HepG2 (cell line): ENCODE data around the gene CDK9. TPM values are rescaled to one million over a fixed set of nuclear protein-coding genes. Genes with fewer than 3 reads are reported as not detected.

Experiments used
- CREB1 ChIP-seq, 2 experiments: fragments of 450-650 bp in 1 of 2; IDR thresholded peaks; 2 replicates each; pipeline ENCODE4 v1.6.1; 2016 to 2017; ENCODE audit warnings: control low read depth in 1 of 2, mild to moderate bottlenecking in 1 of 2, missing compliant biosample characterization in 1 of 2, missing genetic modification characterization in 1 of 2
- DNMT1 ChIP-seq: sonication (generic); formaldehyde crosslinking; IDR thresholded peaks from 2 replicates; pipeline ENCODE4 v1.5.1; 2020; ENCODE audit warnings: mild to moderate bottlenecking, missing genetic modification reagents
- EEA1 ChIP-seq: sonication (generic); formaldehyde crosslinking; IDR thresholded peaks from 2 replicates; pipeline ENCODE4 v1.5.1; 2020; ENCODE audit warnings: mild to moderate bottlenecking, missing genetic modification reagents, borderline replicate concordance
- HNRNPK ChIP-seq: fragments of 200-400 bp; formaldehyde crosslinking; IDR thresholded peaks from 2 replicates; pipeline ENCODE4 v1.6.1; 2018; ENCODE audit warnings: low read length, low read depth, moderate library complexity, mild to moderate bottlenecking; ENCODE audit not compliant: poor library complexity, severe bottlenecking
- JUND ChIP-seq: sonication (generic); formaldehyde crosslinking; IDR thresholded peaks from 2 replicates; pipeline ENCODE4 v1.8.0; 2022; ENCODE audit warnings: mild to moderate bottlenecking, missing genetic modification reagents
- KAT8 ChIP-seq: IDR thresholded peaks from 2 replicates; pipeline ENCODE4 v1.6.1; 2016; ENCODE audit warnings: missing genetic modification reagents, missing compliant biosample characterization
- KMT2B ChIP-seq: IDR thresholded peaks from 2 replicates; pipeline ENCODE4 v1.6.1; 2016; ENCODE audit warnings: missing genetic modification reagents, missing compliant biosample characterization
- LCORL ChIP-seq, 2 experiments: fragments of 450-650 bp in 1 of 2; sonication (generic) in 1 of 2; formaldehyde crosslinking in 1 of 2; IDR thresholded peaks; 2 replicates each; pipeline versions ENCODE4 v1.5.0 to v1.6.1; 2017 to 2020; ENCODE audit warnings: antibody characterized with exemption in 1 of 2, missing genetic modification reagents in 1 of 2
- PAF1 ChIP-seq: IDR thresholded peaks from 2 replicates; pipeline ENCODE4 v1.6.1; 2016; ENCODE audit warnings: missing genetic modification reagents, missing compliant biosample characterization
- PATZ1 ChIP-seq: sonication (generic); formaldehyde crosslinking; IDR thresholded peaks from 2 replicates; pipeline ENCODE4 v1.4.0; 2020; ENCODE audit warnings: missing genetic modification reagents
- PAXIP1 ChIP-seq: sonication (generic); formaldehyde crosslinking; conservative IDR thresholded peaks from 2 replicates; pipeline ENCODE4 v1.4.0; 2020; ENCODE audit warnings: mild to moderate bottlenecking, missing genetic modification reagents, moderate library complexity
- PCBP1 ChIP-seq: fragments of 200-400 bp; formaldehyde crosslinking; IDR thresholded peaks from 2 replicates; pipeline ENCODE4 v1.6.1; 2017; ENCODE audit warnings: mild to moderate bottlenecking, low read depth, low read length, borderline replicate concordance
- THAP9 ChIP-seq: sonication (generic); formaldehyde crosslinking; IDR thresholded peaks from 2 replicates; pipeline ENCODE4; 2020; ENCODE audit warnings: missing genetic modification reagents, mild to moderate bottlenecking, borderline replicate concordance
- ZNF574 ChIP-seq: sonication (generic); formaldehyde crosslinking; IDR thresholded peaks from 2 replicates; pipeline ENCODE4 v1.4.0; 2020; ENCODE audit warnings: missing genetic modification reagents
- ZNF709 ChIP-seq: sonication (generic); formaldehyde crosslinking; IDR thresholded peaks from 2 replicates; pipeline ENCODE4 v1.5.0; 2020; ENCODE audit warnings: mild to moderate bottlenecking, missing genetic modification reagents
- polyA plus RNA-seq, 8 experiments: library from polyadenylated mRNA; depleted of rRNA in 3 of 8; stranded (reverse) in 7 of 8; unstranded in 1 of 8; fragments of >200 nt; fragmentation: Illumina TruSeq in 4 of 8; extraction: Trizol in 4 of 8; gene quantifications; 2 replicates each; pipeline versions ENCODE4 v1.2.1 to v1.2.3, GENCODE V29; 2011 to 2016; ENCODE audit warnings: low read depth in 4 of 8, missing spikeins in 1 of 8, mixed read lengths in 1 of 8; ENCODE audit not compliant: insufficient read depth in 1 of 8
- total RNA-seq, 5 experiments: library from RNA; depleted of rRNA; stranded (reverse); fragments of >200 nt; fragmentation: Illumina TruSeq; extraction: Trizol; gene quantifications; 2 replicates each; pipeline ENCODE4 v1.2.3, GENCODE V29; 2016; ENCODE audit warnings: low read depth in 1 of 5
- TF ChIP-seq, protein P1 (sequence below): IDR thresholded peaks from 2 replicates; pipeline ENCODE4 v1.6.1; 2016; ENCODE audit warnings: low read depth, borderline replicate concordance

The CDK9 gene
- total and polyA plus RNA-seq, 2 of the 13 experiments (the other 11 are each of a cell fraction or from before 2014, with no cell fraction given) = 16.8 to 21.5 TPM

- TF ChIP-seq KAT8 (CRISPR knock-in tag) (0 out of 2 replicates have a peak, but pooled peaks have one; percentile 31), HNRNPK (peak; percentile 64), PAXIP1 (CRISPR knock-in tag) (peak; percentile 55), PAF1 (CRISPR knock-in tag) (no peak), DNMT1 (CRISPR knock-in tag) (no peak), KMT2B (0 out of 2 replicates have a peak, but pooled peaks have one; percentile 18), ZNF709 (CRISPR knock-in tag) (no peak), EEA1 (no peak), PATZ1 (CRISPR knock-in tag) (peak; percentile 72), ZNF574 (CRISPR knock-in tag) (peak; percentile 51), LCORL (IDR thresholded peaks at IDR 0.05) (no peak), LCORL (CRISPR knock-in tag; IDR thresholded peaks at IDR 0.05) (no peak), PCBP1 (peak; percentile 81; the same call in 1 of the 2 replicates), CREB1 (IDR thresholded peaks at IDR 0.05) (peak; percentile 57), CREB1 (CRISPR knock-in tag; IDR thresholded peaks at IDR 0.05) (no peak), JUND (CRISPR knock-in tag) (no peak), THAP9 (CRISPR knock-in tag) (no peak)
- TF ChIP-seq, protein P1, sequence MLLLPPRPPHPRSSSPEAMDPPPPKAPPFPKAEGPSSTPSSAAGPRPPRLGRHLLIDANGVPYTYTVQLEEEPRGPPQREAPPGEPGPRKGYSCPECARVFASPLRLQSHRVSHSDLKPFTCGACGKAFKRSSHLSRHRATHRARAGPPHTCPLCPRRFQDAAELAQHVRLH (CRISPR knock-in tag) = peak; percentile 48; the same call in 1 of the 2 replicates
These were observed 14.8 kb upstream of the CDK9 start (continued) for GRCh38 chr9:127770905-127771569.
